PC-9 (cell line): ENCODE data around the gene CALM1.

ENCODE experiments used
- EZH2 ChIP-seq: fragments of 200-600 bp; sonication (generic); IDR thresholded peaks from 2 replicates; pipeline ENCODE4 v1.8.0; 2017; ENCODE audit warnings: antibody characterized with exemption, low read depth
- TF ChIP-seq, protein P1 (sequence below): fragments of 200-600 bp; sonication (generic); conservative IDR thresholded peaks from 2 replicates; pipeline ENCODE4 v1.6.1; 2017; ENCODE audit warnings: mixed run types, antibody characterized with exemption, mild to moderate bottlenecking, moderate library complexity

DNA sequence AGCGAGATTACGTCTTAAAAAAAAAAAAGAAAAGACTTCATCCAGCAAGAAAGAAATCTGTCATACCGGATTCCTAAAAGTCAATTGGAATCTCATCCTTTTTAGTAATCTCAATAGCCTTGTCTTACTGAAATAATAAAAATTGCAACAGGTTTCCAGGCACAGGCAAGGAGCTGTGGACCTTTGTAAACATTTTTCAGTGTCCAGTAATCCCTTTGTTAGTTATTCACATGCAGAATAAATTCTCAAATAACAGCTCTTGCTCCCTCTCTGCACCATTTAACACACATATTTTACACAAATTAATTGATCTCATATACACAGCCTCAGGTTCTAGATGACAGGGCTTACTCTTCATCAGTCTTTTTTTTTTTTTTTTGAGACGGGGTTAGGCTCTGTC, 22.0 kb upstream of the CALM1 start:
- TF ChIP-seq, protein P1, sequence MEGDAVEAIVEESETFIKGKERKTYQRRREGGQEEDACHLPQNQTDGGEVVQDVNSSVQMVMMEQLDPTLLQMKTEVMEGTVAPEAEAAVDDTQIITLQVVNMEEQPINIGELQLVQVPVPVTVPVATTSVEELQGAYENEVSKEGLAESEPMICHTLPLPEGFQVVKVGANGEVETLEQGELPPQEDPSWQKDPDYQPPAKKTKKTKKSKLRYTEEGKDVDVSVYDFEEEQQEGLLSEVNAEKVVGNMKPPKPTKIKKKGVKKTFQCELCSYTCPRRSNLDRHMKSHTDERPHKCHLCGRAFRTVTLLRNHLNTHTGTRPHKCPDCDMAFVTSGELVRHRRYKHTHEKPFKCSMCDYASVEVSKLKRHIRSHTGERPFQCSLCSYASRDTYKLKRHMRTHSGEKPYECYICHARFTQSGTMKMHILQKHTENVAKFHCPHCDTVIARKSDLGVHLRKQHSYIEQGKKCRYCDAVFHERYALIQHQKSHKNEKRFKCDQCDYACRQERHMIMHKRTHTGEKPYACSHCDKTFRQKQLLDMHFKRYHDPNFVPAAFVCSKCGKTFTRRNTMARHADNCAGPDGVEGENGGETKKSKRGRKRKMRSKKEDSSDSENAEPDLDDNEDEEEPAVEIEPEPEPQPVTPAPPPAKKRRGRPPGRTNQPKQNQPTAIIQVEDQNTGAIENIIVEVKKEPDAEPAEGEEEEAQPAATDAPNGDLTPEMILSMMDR, result no peak
- no peak for TF ChIP-seq EZH2
